Measurements from ENCODE around the gene GOT2. TPM values are rescaled to one million over a fixed set of nuclear protein-coding genes. Genes with fewer than 3 reads are reported as not detected.

GOT2 gene
- total RNA-seq, 1 experiment from 2014 or later: 150 TPM

DNA sequence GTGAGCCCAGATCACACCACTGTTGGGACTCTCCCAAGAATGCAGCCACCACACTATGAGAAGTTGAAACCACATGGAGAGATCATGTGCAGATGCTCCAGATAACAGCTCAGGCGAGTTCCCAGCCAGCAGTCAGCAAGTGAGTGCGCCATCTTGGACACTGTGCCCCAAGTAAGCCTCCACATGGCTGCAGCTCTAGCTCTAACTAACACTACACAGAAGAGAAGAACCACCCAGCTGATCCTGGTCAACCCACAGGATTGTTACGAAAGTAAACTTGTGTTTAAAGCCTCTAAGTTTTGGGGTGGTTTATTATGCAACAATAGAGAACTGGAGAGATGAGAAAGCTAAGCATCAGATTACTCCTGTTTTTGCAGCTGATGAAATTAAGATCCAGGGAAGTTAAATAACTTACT, 75.3 kb downstream of the GOT2 start:
- Mint-ChIP-seq H3K4me3 (ENCODE audit: unreplicated experiment) (no peak overlapping the region), H3K9me3 (ENCODE audit: unreplicated experiment) (no peaks in the 10 kb centered on the region), H3K4me1 (ENCODE audit: low read depth, unreplicated experiment) (peaks cover 18% of the 10 kb centered on the region), H3K27ac (ENCODE audit: unreplicated experiment) (no peak overlapping the region), H3K27me3 (ENCODE audit: insufficient read depth, unreplicated experiment) (no peaks in the 10 kb centered on the region), H3K36me3 (ENCODE audit: insufficient read depth, unreplicated experiment) (no peaks in the 10 kb centered on the region)
- H3K36me3 ChIP-seq (ENCODE audit: control insufficient read depth, insufficient read depth, low read length): no peaks in the 10 kb centered on the region
- no TSS peak for BruUV-seq (replicated peaks)
- H3K4me3 ChIP-seq (ENCODE audit: low read depth, low read length): no peak overlapping the region
- no peaks in the 10 kb centered on the region for H3K9me3 ChIP-seq
- H3K4me1 ChIP-seq: peaks cover 45% of the 10 kb centered on the region
- TF ChIP-seq CTCF (IDR thresholded peaks at IDR 0.05; ENCODE audit: insufficient read depth in 1 of 2, low read depth in 1 of 2, low read length in 1 of 2, severe bottlenecking in 1 of 2, unreplicated experiment in 1 of 2): no peak
- intact Hi-C loops (cut with micrococcal nuclease; ENCODE audit: unreplicated experiment): no loop called here
- ChIA-PET CTCF (interaction anchor here (0.9 to 1.1 kb wide), 2 partner anchors 97 to 322 kb away, joined by 3 to 4 read pairs; no protein-coding TSS in a partner anchor), POLR2A (interaction anchor here (0.6 kb wide), 1 partner anchor 15 kb away, joined by 3 read pairs; no protein-coding TSS in a partner anchor)
- DNase-seq: no peak
- H3K27me3 ChIP-seq (replicated peaks; ENCODE audit: control insufficient read depth, insufficient read depth, low read length): no peaks in the 10 kb centered on the region

Other genes starting within 250 kb of the GOT2 start
- 6.7 and 10.7 TPM in 2 replicates for gene NDRG4, start 234.2 kb downstream of the GOT2 start, total RNA-seq (2022)
- 34.9 and 41.7 TPM in 2 replicates for gene SETD6, start 218.8 kb downstream of the GOT2 start, total RNA-seq (2022)
- gene CNOT1, start 104.5 kb downstream of the GOT2 start, total RNA-seq (2022): 413 and 417 TPM in 2 replicates
- 24.1 and 27.6 TPM in 2 replicates for gene SLC38A7, start 49.5 kb downstream of the GOT2 start, total RNA-seq (2022)